HCT116 (cell line): ENCODE measurements around the gene WBP1L. TPM values are rescaled to one million over a fixed set of nuclear protein-coding genes. Genes with fewer than 3 reads are reported as not detected.

ENCODE experiments used
- ATAC-seq: fragments of 200-7000 bp; cut with Tn5 transposase; 2 replicates; pipeline ENCODE4 v1.9.1; 2020; ENCODE audit warnings: mild to moderate bottlenecking, moderate library complexity
- BruUV-seq: library from RNA; stranded (reverse); fragments of 400-500 nt; replicated peaks from 2 replicates; lab custom pipeline; 2021; lab: Mats Ljungman, UMichigan
- CTCF ChIA-PET: fragments of 300-600 bp; sonication (Branson Sonifier 250); formaldehyde crosslinking; loops from one replicate; lab custom pipeline; 2021; ENCODE audit warnings: antibody characterized with exemption; lab: Charles Lee
- POLR2A ChIA-PET: fragments of 300-600, 350-600 bp; sonication (Branson Sonifier 250); formaldehyde crosslinking; loops from one replicate; lab custom pipeline; 2021; ENCODE audit warnings: antibody characterized with exemption; lab: Charles Lee
- RAD21 ChIA-PET, 2 experiments: fragments of 300-600 bp; sonication (Branson Sonifier 250); formaldehyde crosslinking; loops; one replicate each; lab custom pipeline; 2023; ENCODE audit warnings: low total read pairs in 2 of 2; ENCODE audit not compliant: uncharacterized antibody in 2 of 2, unreplicated experiment in 2 of 2, low non-redundant PET in 1 of 2; lab: Charles Lee
- DNase-seq: peaks from one replicate; pipeline ENCODE4 v3.0.0-alpha.2; 2010; ENCODE audit warnings: low read depth, low spot score
- H2AFZ ChIP-seq: fragments of 200-600 bp; shearing (Covaris generic), sonication (generic); 2 replicates; pipeline ENCODE4 v1.6.1; 2017; ENCODE audit warnings: low read depth, mixed run types, mixed read lengths, antibody characterized with exemption, low read length; ENCODE audit not compliant: poor library complexity, severe bottlenecking
- H3K27ac ChIP-seq: 2 replicates; pipeline ENCODE4 v1.5.1; 2012; ENCODE audit warnings: low read depth, low read length
- H3K27me3 ChIP-seq: fragments of 200-600 bp; sonication (generic); 2 replicates; pipeline ENCODE4 v1.6.1; 2016; ENCODE audit warnings: mixed run types, low read length, mixed read lengths; ENCODE audit not compliant: insufficient read depth
- H3K36me3 ChIP-seq, 2 experiments: fragments of 200-500 bp in 1 of 2; fragments of 200-600 bp in 1 of 2; sonication (Bioruptor generic) in 1 of 2; sonication (generic) in 1 of 2; 2 replicates each; pipeline versions ENCODE4 v1.5.1 to v1.6.1; 2014 to 2016; ENCODE audit warnings: low read length in 2 of 2, inconsistent platforms in 1 of 2, mixed read lengths in 1 of 2, mixed run types in 1 of 2; ENCODE audit not compliant: insufficient read depth in 2 of 2, control insufficient read depth in 1 of 2
- H3K4me1 ChIP-seq, 2 experiments: fragments of 200-600 bp in 1 of 2; sonication (generic) in 1 of 2; 2 replicates each; pipeline versions ENCODE4 v1.5.1 to v1.6.1; 2012 to 2017; ENCODE audit warnings: low read length in 2 of 2, inconsistent platforms in 1 of 2, mild to moderate bottlenecking in 1 of 2, mixed read lengths in 1 of 2, mixed run types in 1 of 2, moderate library complexity in 1 of 2; ENCODE audit not compliant: insufficient read depth in 2 of 2, control insufficient read depth in 1 of 2
- H3K4me2 ChIP-seq: fragments of 200-600 bp; sonication (generic); 2 replicates; pipeline ENCODE4 v1.6.1; 2017; ENCODE audit warnings: mixed run types, low read length, mixed read lengths
- H3K4me3 ChIP-seq, 2 experiments: fragments of 200-600 bp in 1 of 2; sonication (generic) in 1 of 2; replicated peaks in 1 of 2; 2 replicates each; pipeline ENCODE4 v1.5.1; 2011 to 2016; ENCODE audit warnings: low read length in 2 of 2, control low read depth in 1 of 2, low read depth in 1 of 2, mild to moderate bottlenecking in 1 of 2, mixed read lengths in 1 of 2, mixed run types in 1 of 2
- H3K79me2 ChIP-seq: fragments of 200-600 bp; sonication (generic); 2 replicates; pipeline ENCODE4 v1.6.1; 2017; ENCODE audit warnings: mild to moderate bottlenecking, mixed run types, low read length, moderate library complexity, mixed read lengths; ENCODE audit not compliant: insufficient read depth
- H3K9ac ChIP-seq: fragments of 200-600 bp; sonication (generic); 2 replicates; pipeline ENCODE4 v1.6.1; 2016; ENCODE audit warnings: low read length, mixed read lengths
- H3K9me2 ChIP-seq: fragments of 200-600 bp; sonication (generic), shearing (Covaris generic); 2 replicates; pipeline ENCODE4 v1.6.1; 2017; ENCODE audit warnings: mixed run types, mild to moderate bottlenecking, moderate library complexity; ENCODE audit not compliant: insufficient read depth
- H3K9me3 ChIP-seq, 2 experiments: fragments of 200-500 bp in 1 of 2; fragments of 200-600 bp in 1 of 2; sonication (Bioruptor generic) in 1 of 2; sonication (generic) in 1 of 2; 2 replicates each; pipeline ENCODE4 v1.6.1; 2014 to 2017; ENCODE audit warnings: low read length in 2 of 2, mixed read lengths in 2 of 2, inconsistent platforms in 1 of 2, low read depth in 1 of 2, mild to moderate bottlenecking in 1 of 2, mixed run types in 1 of 2, moderate library complexity in 1 of 2; ENCODE audit not compliant: control insufficient read depth in 1 of 2, insufficient read depth in 1 of 2
- H4K20me1 ChIP-seq: fragments of 200-600 bp; sonication (generic), shearing (Covaris generic); 2 replicates; pipeline ENCODE4 v1.6.1; 2017; ENCODE audit warnings: mixed run types, mild to moderate bottlenecking, moderate library complexity; ENCODE audit not compliant: insufficient read depth
- CEBPB ChIP-seq: IDR thresholded peaks from 2 replicates; pipeline ENCODE4 v1.6.1; 2012; ENCODE audit warnings: low read depth
- EZH2phosphoT487 ChIP-seq: fragments of 200-600 bp; IDR thresholded peaks from 2 replicates; pipeline ENCODE4 v1.6.1; 2018; ENCODE audit warnings: antibody characterized with exemption, borderline replicate concordance
- FOSL1 ChIP-seq: IDR thresholded peaks from 2 replicates; pipeline ENCODE4 v1.6.1; 2012; ENCODE audit warnings: low read depth
- POLR2A ChIP-seq: IDR thresholded peaks from 2 replicates; pipeline ENCODE4 v1.7.0; 2011; ENCODE audit warnings: borderline replicate concordance; ENCODE audit not compliant: insufficient read depth, insufficient read length; ENCODE audit errors: extremely low read depth
- RAD21 ChIP-seq: IDR thresholded peaks from 2 replicates; pipeline ENCODE4 v1.6.1; 2012; ENCODE audit warnings: low read depth, mild to moderate bottlenecking
- REST ChIP-seq: IDR thresholded peaks from 2 replicates; pipeline ENCODE4 v1.6.1; 2012; ENCODE audit warnings: low read depth
- SIN3A ChIP-seq: IDR thresholded peaks from 2 replicates; pipeline ENCODE4 v1.6.1; 2012; ENCODE audit warnings: low read depth
- TCF7L2 ChIP-seq: IDR thresholded peaks from 2 replicates; pipeline ENCODE4 v1.7.0; 2011; ENCODE audit warnings: borderline replicate concordance, inconsistent platforms; ENCODE audit not compliant: insufficient read depth, insufficient read length; ENCODE audit errors: extremely low read depth
- YY1 ChIP-seq: IDR thresholded peaks from 2 replicates; pipeline ENCODE4 v1.6.1; 2011; ENCODE audit warnings: low read length, low read depth, moderate library complexity, mild to moderate bottlenecking; ENCODE audit not compliant: insufficient replicate concordance; ENCODE audit errors: extremely low read depth
- ZBTB33 ChIP-seq: IDR thresholded peaks from 2 replicates; pipeline ENCODE4 v1.6.1; 2011; ENCODE audit warnings: mild to moderate bottlenecking, low read length, moderate library complexity; ENCODE audit not compliant: insufficient replicate concordance; ENCODE audit errors: extremely low read depth
- ZFX ChIP-seq: fragments of 450-650 bp; IDR thresholded peaks from 2 replicates; pipeline ENCODE4 v1.6.1; 2017
- ZNF274 ChIP-seq: fragments of 200-500 bp; sonication (Bioruptor generic); IDR thresholded peaks from 2 replicates; pipeline ENCODE4 v1.6.1; 2014; ENCODE audit warnings: mild to moderate bottlenecking, low read depth, low read length, inconsistent platforms
- intact Hi-C: fragments of 100-400 bp; cut with micrococcal nuclease; formaldehyde crosslinking; loops from 2 replicates; pipeline ENCODE4 v1.10.0; 2022
- total RNA-seq: library from RNA; stranded (reverse); gene quantifications from one replicate; pipeline ENCODE4 v1.2.1, GENCODE V29; 2021; ENCODE audit not compliant: unreplicated experiment

WBP1L gene
- total RNA-seq, 1 experiment from 2014 or later: 25.2 TPM

DNA sequence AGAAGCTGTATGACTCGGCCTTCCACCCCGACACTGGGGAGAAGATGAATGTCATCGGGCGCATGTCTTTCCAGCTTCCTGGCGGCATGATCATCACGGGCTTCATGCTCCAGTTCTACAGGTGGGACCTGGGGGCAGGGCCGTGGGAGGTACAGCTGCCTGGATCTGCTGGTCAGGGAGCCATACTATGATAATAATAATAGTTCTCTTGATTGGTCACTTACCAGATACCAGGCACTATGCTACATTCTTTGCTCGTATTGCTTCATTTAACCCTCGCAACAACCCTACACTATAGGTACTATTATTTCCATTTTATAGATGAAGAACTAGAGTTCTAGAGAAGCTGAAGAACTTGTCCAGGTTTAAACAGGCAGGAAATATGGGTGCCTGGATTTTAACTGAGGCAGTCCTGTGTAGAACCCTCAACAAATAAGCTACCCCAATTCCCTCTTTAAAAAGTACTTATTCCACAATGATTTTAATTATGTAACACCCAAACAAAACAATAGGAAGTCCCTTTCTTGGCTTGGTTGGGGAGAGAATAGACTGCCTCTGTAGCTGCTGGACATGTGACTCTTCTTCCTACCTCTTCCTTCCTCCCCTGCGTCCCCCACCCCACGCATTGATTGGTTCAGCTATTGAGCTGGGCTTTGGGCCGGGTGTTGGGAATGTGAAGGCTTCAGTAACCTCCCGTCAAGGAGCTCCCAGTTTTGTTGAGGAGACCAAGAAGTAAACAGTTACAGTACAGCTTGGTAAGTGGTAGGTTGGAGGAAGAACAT, 16.5 kb upstream of the WBP1L start:
- ChIA-PET POLR2A (no interaction called here), CTCF (interaction anchor here (1.5 to 1.6 kb wide), 2 partner anchors 13 to 174 kb away, joined by 6 to 8 read pairs; partner anchors contain the start of genes ARL3 and SFXN2), RAD21 (no interaction called here)
- Histone ChIP-seq H3K4me1 (no peaks in the 10 kb centered on the region), H2AFZ (no peak overlapping the region), H3K9me3 (no peaks in the 10 kb centered on the region), H3K9me2 (no peaks in the 10 kb centered on the region), H3K4me3 (no peak overlapping the region), H3K9ac (no peak overlapping the region), H3K27ac (no peak overlapping the region), H3K27me3 (no peaks in the 10 kb centered on the region), H3K79me2 (0 out of 2 replicates have a peak, but pooled peaks cover 7% of the 10 kb centered on the region), H3K36me3 (peaks cover 22% of the 10 kb centered on the region in 2 experiments; a peak in 2 of 4 replicates), H3K4me2 (no peak overlapping the region), H4K20me1 (no peaks in the 10 kb centered on the region)
- intact Hi-C loops: loop anchor here (5.0 kb wide), 3 partner anchors 190 to 605 kb away; partner anchors contain the start of gene CNNM2
- ATAC-seq: no peak
- BruUV-seq: no TSS peak
- no peak for DNase-seq
- TF ChIP-seq YY1: no peak
- no peak for TF ChIP-seq ZBTB33
- TF ChIP-seq CEBPB: no peak
- no peak for TF ChIP-seq REST
- no peak for TF ChIP-seq ZNF274
- TF ChIP-seq ZFX: no peak
- TF ChIP-seq TCF7L2: no peak
- no peak for TF ChIP-seq RAD21
- no peak for TF ChIP-seq POLR2A
- no peak for TF ChIP-seq FOSL1
- no peak for TF ChIP-seq EZH2phosphoT487
- TF ChIP-seq SIN3A: no peak
